B cell (primary cell): ENCODE results near the gene RORC. TPM values are rescaled to one million over a fixed set of nuclear protein-coding genes. Genes with fewer than 3 reads are reported as not detected.

Source experiments
- ATAC-seq: fragments of 200-7000 bp; cut with Tn5 transposase; one replicate; pipeline ENCODE4 v1.10.0; 2021; ENCODE audit warnings: low read depth, mild to moderate bottlenecking, moderate number of reproducible peaks, moderate library complexity
- CTCF ChIA-PET: fragments of 350-600 bp; sonication (Branson Sonifier 250); formaldehyde crosslinking; loops from one replicate; lab custom pipeline; 2021; ENCODE audit warnings: antibody characterized with exemption, inconsistent platforms; lab: Charles Lee
- POLR2A ChIA-PET: fragments of 350-600 bp; sonication (Branson Sonifier 250); formaldehyde crosslinking; loops from one replicate; lab custom pipeline; 2021; ENCODE audit warnings: antibody characterized with exemption; lab: Charles Lee
- DNase-seq: peaks from one replicate; pipeline ENCODE4 v3.0.0; 2013
- H2AFZ ChIP-seq: 2 replicates; pipeline ENCODE4 v1.6.1; 2012; ENCODE audit warnings: mild to moderate bottlenecking, low read depth, low read length; ENCODE audit not compliant: insufficient read depth, poor library complexity, severe bottlenecking
- H3K27ac ChIP-seq, 2 donors: 1 replicate in 1 of 2; 2 replicates in 1 of 2; pipeline ENCODE4 v1.5.1; 2012 to 2013; ENCODE audit warnings: low read length in 2 of 2, mild to moderate bottlenecking in 2 of 2, moderate library complexity in 1 of 2
- H3K27me3 ChIP-seq, 4 experiments: fragments of 200-600 bp in 1 of 4; sonication (generic) in 1 of 4; replicated peaks in 1 of 4; 1 replicate in 2 of 4; 2 replicates in 2 of 4; pipeline versions ENCODE4 v1.6.1 to v1.7.0; 2013 to 2016; ENCODE audit warnings: low read length in 3 of 4, mild to moderate bottlenecking in 2 of 4, mixed read lengths in 1 of 4, moderate library complexity in 1 of 4; ENCODE audit not compliant: insufficient read depth in 4 of 4, control insufficient read depth in 3 of 4; ENCODE audit errors: control extremely low read depth in 1 of 4
- H3K36me3 ChIP-seq, 2 experiments: replicated peaks in 1 of 2; 1 replicate in 1 of 2; 2 replicates in 1 of 2; pipeline versions ENCODE4 v1.6.1 to v1.7.1; 2013; ENCODE audit warnings: low read length in 1 of 2; ENCODE audit not compliant: insufficient read depth in 2 of 2, control insufficient read depth in 1 of 2; ENCODE audit errors: control extremely low read depth in 1 of 2, extremely low read depth in 1 of 2
- H3K4me1 ChIP-seq, 2 donors: fragments of 200-600 bp in 1 of 2; sonication (generic) in 1 of 2; 1 replicate in 1 of 2; 2 replicates in 1 of 2; pipeline versions ENCODE4 v1.5.1 to v1.6.1; 2013 to 2017; ENCODE audit warnings: low read length in 2 of 2; ENCODE audit not compliant: control insufficient read depth in 2 of 2, insufficient read depth in 2 of 2
- H3K4me2 ChIP-seq: replicated peaks from 2 replicates; pipeline ENCODE3; 2012; ENCODE audit warnings: mild to moderate bottlenecking, low read depth, low read length; ENCODE audit not compliant: poor library complexity, severe bottlenecking
- H3K4me3 ChIP-seq, 5 experiments: fragments of 200-600 bp in 1 of 5; sonication (generic) in 1 of 5; 1 replicate in 3 of 5; 2 replicates in 2 of 5; pipeline versions ENCODE4 v1.5.1 to v1.7.0; 2011 to 2016; ENCODE audit warnings: low read length in 4 of 5, mild to moderate bottlenecking in 4 of 5, low read depth in 2 of 5, control low read depth in 1 of 5, moderate library complexity in 1 of 5; ENCODE audit not compliant: insufficient read depth in 1 of 5; ENCODE audit errors: control extremely low read depth in 1 of 5, extremely low read depth in 1 of 5
- H3K79me2 ChIP-seq: fragments of 200-600 bp; sonication (generic); one replicate; pipeline ENCODE4 v1.6.0; 2016; ENCODE audit warnings: low read length; ENCODE audit not compliant: control insufficient read depth, insufficient read depth
- H3K9ac ChIP-seq: fragments of 200-600 bp; sonication (generic); 2 replicates; pipeline ENCODE4 v1.6.1; 2017; ENCODE audit warnings: mild to moderate bottlenecking, low read length, moderate library complexity
- H3K9me3 ChIP-seq, 3 donors: one replicate each; pipeline versions ENCODE4 v1.6.1 to v1.7.1; 2013; ENCODE audit warnings: low read length in 2 of 3; ENCODE audit not compliant: control insufficient read depth in 2 of 3, insufficient read depth in 1 of 3; ENCODE audit errors: control extremely low read depth in 1 of 3
- H4K20me1 ChIP-seq: 2 replicates; pipeline ENCODE4 v1.6.0; 2012; ENCODE audit warnings: mild to moderate bottlenecking, low read length; ENCODE audit not compliant: insufficient read depth, control insufficient read depth, poor library complexity, severe bottlenecking
- H3K27ac Mint-ChIP-seq: one replicate; pipeline ENCODE4 v1.8.0; 2021; ENCODE audit warnings: mixed read lengths
- H3K27me3 Mint-ChIP-seq: one replicate; pipeline ENCODE4 v1.8.0; 2021; ENCODE audit warnings: mixed read lengths
- H3K4me1 Mint-ChIP-seq: one replicate; pipeline ENCODE4 v1.8.0; 2021; ENCODE audit warnings: mixed read lengths
- H3K4me3 Mint-ChIP-seq: one replicate; pipeline ENCODE4 v1.8.0; 2021; ENCODE audit warnings: mixed read lengths
- H3K9me3 Mint-ChIP-seq: one replicate; pipeline ENCODE4 v1.8.0; 2022; ENCODE audit warnings: mixed read lengths; ENCODE audit not compliant: insufficient read depth
- EZH2 ChIP-seq: IDR thresholded peaks from 2 replicates; pipeline ENCODE4 v1.6.1; 2012; ENCODE audit warnings: borderline replicate concordance, low read depth, mild to moderate bottlenecking, moderate library complexity, low read length; ENCODE audit not compliant: insufficient read depth, poor library complexity, severe bottlenecking
- WGBS: methylation state at CpG from one replicate; pipeline ENCODE4 v1.1.5; 2013; ENCODE audit warnings: missing lambda C conversion rate; ENCODE audit not compliant: insufficient coverage; 5-methylcytosine and 5-hydroxymethylcytosine counted together
- intact Hi-C: fragments of 100-400 bp; cut with micrococcal nuclease; formaldehyde crosslinking; loops from one replicate; pipeline ENCODE4 v1.10.0; 2022
- polyA plus RNA-seq: library from polyadenylated mRNA; depleted of rRNA; stranded (reverse); fragments of >200 nt; gene quantifications from 2 replicates; pipeline ENCODE4 v1.2.3, GENCODE V29; 2012
- total RNA-seq, 2 donors: library from RNA; stranded (reverse); fragments of 120-200 nt in 1 of 2; gene quantifications; 1 replicate in 1 of 2; 2 replicates in 1 of 2; pipeline versions ENCODE4 v1.2.3 to v1.2.4, GENCODE V29; 2013 to 2022
- TF ChIP-seq, protein P1 (sequence below): fragments of 200-600 bp; IDR thresholded peaks from one replicate; pipeline ENCODE4 v1.8.0; 2022; ENCODE audit warnings: antibody characterized with exemption, mild to moderate bottlenecking

The RORC gene
- total and polyA plus RNA-seq, 2 donors (not counting 1 experiment from before 2014, with no cell fraction given), result 0.15 TPM; not detected in 1

DNA sequence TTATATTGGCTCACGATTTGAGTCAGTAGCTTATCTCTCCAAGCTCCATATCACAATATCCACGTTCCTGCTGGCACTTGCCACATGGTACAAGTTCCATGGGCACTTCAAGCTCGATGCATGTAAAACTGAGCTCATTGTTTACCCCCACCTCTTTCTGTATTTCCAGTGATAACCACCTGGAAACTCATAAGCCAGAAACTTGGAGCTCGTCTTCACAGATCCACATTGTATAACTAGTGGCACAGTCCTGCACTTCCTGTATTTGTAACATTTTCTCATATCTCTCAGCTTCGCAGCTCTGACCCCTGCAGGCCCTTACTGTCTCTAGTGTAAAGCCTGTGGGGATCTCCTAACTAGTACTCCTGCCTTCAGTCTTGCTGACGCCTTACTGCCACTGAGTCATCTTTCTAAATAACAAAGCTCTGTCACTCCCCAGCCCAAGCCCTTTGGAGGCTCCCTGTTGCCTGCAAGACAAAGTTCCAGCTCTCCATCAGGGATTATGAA lies 14.5 kb upstream of the RORC start:
- CTCF ChIA-PET, result interaction anchor here (2.1 kb wide), 1 partner anchor 12 kb away, joined by 4 read pairs; no protein-coding TSS in a partner anchor

DNA sequence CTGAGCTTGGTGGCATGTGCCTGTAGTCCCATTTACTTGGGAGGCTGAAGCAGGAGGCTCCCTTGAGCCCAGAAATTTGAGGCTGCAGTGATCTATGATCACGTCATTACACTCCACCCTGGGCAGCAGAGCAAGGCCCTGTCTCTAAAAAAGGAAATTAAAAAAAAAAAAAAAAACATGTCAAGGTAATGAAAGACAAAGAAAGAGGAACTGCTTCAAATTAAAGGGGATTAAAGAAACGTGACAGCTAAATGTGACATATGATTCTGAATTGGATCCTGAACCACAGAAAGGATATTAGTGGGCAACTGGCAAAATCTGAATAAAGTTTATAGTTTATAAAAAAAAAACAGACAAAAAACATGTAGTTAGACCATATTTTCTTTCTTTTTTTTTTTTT lies 11.8 kb upstream of the RORC start:
- no peak overlapping the region for H3K4me2 ChIP-seq
- H3K4me1 Mint-ChIP-seq, result peaks cover 27% of the 10 kb centered on the region
- H3K4me1 ChIP-seq, result peaks cover 25 to 30% of the 10 kb centered on the region in 2 donors
- peak overlapping the region; percentile 51 for H3K27ac Mint-ChIP-seq
- H3K4me3 Mint-ChIP-seq, result no peak overlapping the region
- H3K9me3 ChIP-seq, result peaks cover 0 to 11% (median 0%) of the 10 kb centered on the region in 3 donors
- H4K20me1 ChIP-seq, result no peaks in the 10 kb centered on the region
- ATAC-seq, result peak; percentile 34
- no peaks in the 10 kb centered on the region for H3K27me3 Mint-ChIP-seq
- no peaks in the 10 kb centered on the region for H3K36me3 ChIP-seq
- WGBS, result no CpG with 5 or more reads among the region's 2 CpGs
- H2AFZ ChIP-seq, result no peak overlapping the region
- H3K27ac ChIP-seq, result no peak overlapping the region
- H3K9me3 Mint-ChIP-seq, result no peaks in the 10 kb centered on the region
- ChIA-PET CTCF (interaction anchor here (0.7 kb wide), 1 partner anchor 16 kb away, joined by 3 read pairs; no protein-coding TSS in a partner anchor), POLR2A (no interaction called here)
- no peaks in the 10 kb centered on the region for H3K79me2 ChIP-seq
- H3K27me3 ChIP-seq, result peaks cover 0 to 14% (median 5%) of the 10 kb centered on the region in 4 experiments
- no peak overlapping the region for H3K9ac ChIP-seq
- H3K4me3 ChIP-seq, result no peak overlapping the region
- intact Hi-C loops, result loop anchor here (5.0 kb wide), 1 partner anchor 89 kb away; no protein-coding TSS in a partner anchor
- TF ChIP-seq, protein P1, sequence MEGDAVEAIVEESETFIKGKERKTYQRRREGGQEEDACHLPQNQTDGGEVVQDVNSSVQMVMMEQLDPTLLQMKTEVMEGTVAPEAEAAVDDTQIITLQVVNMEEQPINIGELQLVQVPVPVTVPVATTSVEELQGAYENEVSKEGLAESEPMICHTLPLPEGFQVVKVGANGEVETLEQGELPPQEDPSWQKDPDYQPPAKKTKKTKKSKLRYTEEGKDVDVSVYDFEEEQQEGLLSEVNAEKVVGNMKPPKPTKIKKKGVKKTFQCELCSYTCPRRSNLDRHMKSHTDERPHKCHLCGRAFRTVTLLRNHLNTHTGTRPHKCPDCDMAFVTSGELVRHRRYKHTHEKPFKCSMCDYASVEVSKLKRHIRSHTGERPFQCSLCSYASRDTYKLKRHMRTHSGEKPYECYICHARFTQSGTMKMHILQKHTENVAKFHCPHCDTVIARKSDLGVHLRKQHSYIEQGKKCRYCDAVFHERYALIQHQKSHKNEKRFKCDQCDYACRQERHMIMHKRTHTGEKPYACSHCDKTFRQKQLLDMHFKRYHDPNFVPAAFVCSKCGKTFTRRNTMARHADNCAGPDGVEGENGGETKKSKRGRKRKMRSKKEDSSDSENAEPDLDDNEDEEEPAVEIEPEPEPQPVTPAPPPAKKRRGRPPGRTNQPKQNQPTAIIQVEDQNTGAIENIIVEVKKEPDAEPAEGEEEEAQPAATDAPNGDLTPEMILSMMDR, result no peak
- no peak for TF ChIP-seq EZH2
- DNase-seq, result peak; percentile 68

More for the DNA sequence above, 14.5 kb upstream of the RORC start:
- Mint-ChIP-seq H3K27ac (no peak overlapping the region), H3K9me3 (no peaks in the 10 kb centered on the region), H3K4me3 (no peak overlapping the region), H3K4me1 (peaks cover 13% of the 10 kb centered on the region), H3K27me3 (peaks cover 7% of the 10 kb centered on the region)
- Histone ChIP-seq H3K36me3 (no peaks in the 10 kb centered on the region), H3K4me1 (peaks cover 10% of the 10 kb centered on the region in 2 donors), H3K27ac (no peak overlapping the region), H3K27me3 (peaks cover 0 to 9% (median 0%) of the 10 kb centered on the region in 4 experiments), H3K79me2 (no peaks in the 10 kb centered on the region), H3K9me3 (peaks cover 0 to 3% (median 0%) of the 10 kb centered on the region in 3 donors), H3K4me2 (no peak overlapping the region), H4K20me1 (no peaks in the 10 kb centered on the region), H3K9ac (no peak overlapping the region), H2AFZ (no peak overlapping the region), H3K4me3 (no peak overlapping the region)
- WGBS, result 80% methylated on average over 6 of the region's 6 CpGs
- POLR2A ChIA-PET, result no interaction called here
- ATAC-seq (no peak), DNase-seq (no peak)
- TF ChIP-seq, protein P1, result no peak
- TF ChIP-seq EZH2, result no peak
- intact Hi-C loops, result no loop called here
